Hepatocyte (in vitro differentiated cells): ENCODE results near the gene ALPP.

Experiments used
- EZH2 ChIP-seq: fragments of 200-600 bp; sonication (generic); IDR thresholded peaks from 2 replicates; pipeline ENCODE4 v1.6.1; 2016; ENCODE audit warnings: antibody characterized with exemption, mild to moderate bottlenecking, borderline replicate concordance
- EZH2phosphoT487 ChIP-seq: fragments of 200-600 bp; sonication (generic); IDR thresholded peaks from one replicate; pipeline ENCODE4 v1.6.1; 2018; ENCODE audit warnings: antibody characterized with exemption, mild to moderate bottlenecking, low read depth, moderate library complexity; ENCODE audit not compliant: unreplicated experiment, severe bottlenecking
- TF ChIP-seq, protein P1 (sequence below): fragments of 200-600 bp; sonication (generic); IDR thresholded peaks from 2 replicates; pipeline ENCODE4 v1.5.1; 2016; ENCODE audit warnings: antibody characterized with exemption, mild to moderate bottlenecking; ENCODE audit not compliant: poor library complexity

DNA sequence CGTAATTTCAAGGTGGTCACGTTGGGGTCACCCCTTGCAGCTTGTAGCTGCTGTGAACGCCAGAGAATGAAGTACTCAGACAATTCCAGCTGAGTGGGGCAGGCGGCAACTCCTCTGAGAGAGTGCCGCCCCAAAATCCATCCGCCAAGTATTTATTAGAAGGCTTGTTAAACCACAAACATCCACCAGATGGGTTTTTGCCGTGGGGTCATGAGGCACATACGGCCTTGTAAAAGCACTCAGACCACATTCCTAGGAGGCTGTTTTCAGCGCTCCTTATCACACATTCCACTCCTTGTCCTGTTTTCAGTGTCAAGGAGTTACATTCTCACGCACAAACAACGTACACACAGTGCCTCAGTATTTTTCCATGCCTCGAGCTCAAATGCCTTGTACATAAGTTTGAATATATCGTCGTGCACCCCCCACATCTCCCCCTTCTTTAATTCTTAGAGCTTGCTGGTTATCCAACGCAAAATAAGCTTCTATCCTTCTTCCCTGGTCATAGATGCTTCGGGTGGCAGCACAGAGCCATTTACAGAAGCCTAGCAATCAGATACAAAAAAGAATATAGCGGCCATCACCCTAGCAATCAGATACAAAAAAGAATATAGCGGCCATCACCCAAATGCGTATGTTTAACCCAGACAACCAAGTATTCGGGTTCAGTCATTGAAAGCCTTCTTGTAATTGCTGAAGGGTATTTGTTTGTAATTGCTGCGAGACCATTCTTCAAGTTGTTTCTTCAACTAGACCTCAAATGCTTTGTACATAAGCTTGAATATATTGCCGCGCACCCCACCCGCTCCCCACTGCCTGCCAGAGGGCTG, 7.3 kb downstream of the ALPP start:
- TF ChIP-seq, protein P1, sequence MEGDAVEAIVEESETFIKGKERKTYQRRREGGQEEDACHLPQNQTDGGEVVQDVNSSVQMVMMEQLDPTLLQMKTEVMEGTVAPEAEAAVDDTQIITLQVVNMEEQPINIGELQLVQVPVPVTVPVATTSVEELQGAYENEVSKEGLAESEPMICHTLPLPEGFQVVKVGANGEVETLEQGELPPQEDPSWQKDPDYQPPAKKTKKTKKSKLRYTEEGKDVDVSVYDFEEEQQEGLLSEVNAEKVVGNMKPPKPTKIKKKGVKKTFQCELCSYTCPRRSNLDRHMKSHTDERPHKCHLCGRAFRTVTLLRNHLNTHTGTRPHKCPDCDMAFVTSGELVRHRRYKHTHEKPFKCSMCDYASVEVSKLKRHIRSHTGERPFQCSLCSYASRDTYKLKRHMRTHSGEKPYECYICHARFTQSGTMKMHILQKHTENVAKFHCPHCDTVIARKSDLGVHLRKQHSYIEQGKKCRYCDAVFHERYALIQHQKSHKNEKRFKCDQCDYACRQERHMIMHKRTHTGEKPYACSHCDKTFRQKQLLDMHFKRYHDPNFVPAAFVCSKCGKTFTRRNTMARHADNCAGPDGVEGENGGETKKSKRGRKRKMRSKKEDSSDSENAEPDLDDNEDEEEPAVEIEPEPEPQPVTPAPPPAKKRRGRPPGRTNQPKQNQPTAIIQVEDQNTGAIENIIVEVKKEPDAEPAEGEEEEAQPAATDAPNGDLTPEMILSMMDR = peak; percentile 7
- no peak for TF ChIP-seq EZH2
- no peak for TF ChIP-seq EZH2phosphoT487
